ENCODE measurements around the gene WRNIP1. TPM values are rescaled to one million over a fixed set of nuclear protein-coding genes. Genes with fewer than 3 reads are reported as not detected.
"Not testable (repeated sequence)": the region's sequence is repeated elsewhere in the genome, so short reads cannot be mapped to it uniquely, and the experiment has no call there.

Gene WRNIP1
- total RNA-seq, 1 donor from 2014 or later = 31.5 TPM

- Histone ChIP-seq H3K36me3 (ENCODE audit: insufficient read depth, low read length) (no peaks in the 10 kb centered on the region), H3K9ac (ENCODE audit: low read length) (no peak overlapping the region), H3K4me2 (ENCODE audit: low read length) (no peak overlapping the region), H3K27me3 (ENCODE audit: insufficient read depth, low read length) (no peaks in the 10 kb centered on the region), H3K4me3 (ENCODE audit: insufficient read depth, low read depth, low read length) (no peak overlapping the region), H2AFZ (ENCODE audit: low read depth, low read length) (no peak overlapping the region), H3K9me3 (ENCODE audit: insufficient read depth, low read depth, low read length) (no peaks in the 10 kb centered on the region), H3K27ac (ENCODE audit: low read depth, low read length) (no peak overlapping the region), H3K79me2 (ENCODE audit: insufficient read depth, low read length) (peaks cover 7% of the 10 kb centered on the region), H4K20me1 (ENCODE audit: insufficient read depth, low read length) (peaks cover under 1% of the 10 kb centered on the region), H3K4me1 (ENCODE audit: insufficient read depth, low read length) (no peaks in the 10 kb centered on the region)
- TF ChIP-seq EZH2 (IDR thresholded peaks at IDR 0.05; ENCODE audit: insufficient read depth, low read length) = no peak
- TF ChIP-seq CTCF (IDR thresholded peaks at IDR 0.05; ENCODE audit: insufficient read depth, low read depth, low read length) = peak; percentile 15
- no peak for DNase-seq (ENCODE audit: low read depth)
- Mint-ChIP-seq H3K4me3 (ENCODE audit: unreplicated experiment) (no peak overlapping the region), H3K9me3 (ENCODE audit: unreplicated experiment) (no peaks in the 10 kb centered on the region), H3K4me1 (ENCODE audit: low read depth, unreplicated experiment) (peaks cover 6% of the 10 kb centered on the region), H3K27ac (ENCODE audit: unreplicated experiment) (no peak overlapping the region), H3K27me3 (ENCODE audit: low read depth, unreplicated experiment) (no peaks in the 10 kb centered on the region), H3K36me3 (ENCODE audit: low read depth, unreplicated experiment) (no peaks in the 10 kb centered on the region)
- FAIRE-seq = no peak
These were observed 4.0 kb upstream of the WRNIP1 start for GRCh38 chr6:2760882-2761842.

GRCh38 chr6:2762868-2763267 lies 2.3 kb upstream of the WRNIP1 start:
- H3K36me3 Mint-ChIP-seq (ENCODE audit: low read depth, unreplicated experiment); H3K4me2 ChIP-seq (ENCODE audit: low read length); H3K27me3 ChIP-seq (ENCODE audit: insufficient read depth, low read length); H3K4me1 ChIP-seq (ENCODE audit: insufficient read depth, low read length); H3K9me3 Mint-ChIP-seq (ENCODE audit: unreplicated experiment); H3K27ac ChIP-seq (ENCODE audit: low read depth, low read length); H3K4me3 ChIP-seq (ENCODE audit: insufficient read depth, low read depth, low read length); H3K9ac ChIP-seq (ENCODE audit: low read length); DNase-seq (ENCODE audit: low read depth); H3K9me3 ChIP-seq (ENCODE audit: insufficient read depth, low read depth, low read length); H2AFZ ChIP-seq (ENCODE audit: low read depth, low read length); H3K4me3 Mint-ChIP-seq (ENCODE audit: unreplicated experiment); FAIRE-seq; H3K36me3 ChIP-seq (ENCODE audit: insufficient read depth, low read length); H3K27me3 Mint-ChIP-seq (ENCODE audit: low read depth, unreplicated experiment); H3K27ac Mint-ChIP-seq (ENCODE audit: unreplicated experiment): not testable (repeated sequence)
- H3K4me1 Mint-ChIP-seq (ENCODE audit: low read depth, unreplicated experiment) = peaks cover 13% of the 10 kb centered on the region
- peaks cover 24% of the 10 kb centered on the region for H3K79me2 ChIP-seq (ENCODE audit: insufficient read depth, low read length)
- peaks cover 16% of the 10 kb centered on the region for H4K20me1 ChIP-seq (ENCODE audit: insufficient read depth, low read length)

- Mint-ChIP-seq H3K36me3 (ENCODE audit: low read depth, unreplicated experiment) (no peaks in the 10 kb centered on the region), H3K9me3 (ENCODE audit: unreplicated experiment) (no peaks in the 10 kb centered on the region), H3K27ac (ENCODE audit: unreplicated experiment) (no peak overlapping the region), H3K4me3 (ENCODE audit: unreplicated experiment) (no peak overlapping the region), H3K4me1 (ENCODE audit: low read depth, unreplicated experiment) (peaks cover 17% of the 10 kb centered on the region), H3K27me3 (ENCODE audit: low read depth, unreplicated experiment) (no peaks in the 10 kb centered on the region)
- Histone ChIP-seq H3K4me2 (ENCODE audit: low read length) (no peak overlapping the region), H2AFZ (ENCODE audit: low read depth, low read length) (no peak overlapping the region), H3K9me3 (ENCODE audit: insufficient read depth, low read depth, low read length) (no peaks in the 10 kb centered on the region), H3K4me3 (ENCODE audit: insufficient read depth, low read depth, low read length) (no peak overlapping the region), H3K27ac (ENCODE audit: low read depth, low read length) (no peak overlapping the region), H4K20me1 (ENCODE audit: insufficient read depth, low read length) (peaks cover 21% of the 10 kb centered on the region), H3K27me3 (ENCODE audit: insufficient read depth, low read length) (no peaks in the 10 kb centered on the region), H3K79me2 (ENCODE audit: insufficient read depth, low read length) (peaks cover 29% of the 10 kb centered on the region), H3K4me1 (ENCODE audit: insufficient read depth, low read length) (peaks cover 11% of the 10 kb centered on the region), H3K9ac (ENCODE audit: low read length) (no peak overlapping the region), H3K36me3 (ENCODE audit: insufficient read depth, low read length) (no peaks in the 10 kb centered on the region)
- DNase-seq (ENCODE audit: low read depth) (no peak), FAIRE-seq (no peak)
- TF ChIP-seq CTCF (IDR thresholded peaks at IDR 0.05; ENCODE audit: insufficient read depth, low read depth, low read length) (no peak), EZH2 (IDR thresholded peaks at IDR 0.05; ENCODE audit: insufficient read depth, low read length) (no peak)
These were observed 1.8 kb upstream of the WRNIP1 start for GRCh38 chr6:2763345-2763841.

All from astrocyte (in vitro differentiated cells and primary cell).